ENCODE measurements around the gene SH3BP2.

SH3BP2 gene, protein sequence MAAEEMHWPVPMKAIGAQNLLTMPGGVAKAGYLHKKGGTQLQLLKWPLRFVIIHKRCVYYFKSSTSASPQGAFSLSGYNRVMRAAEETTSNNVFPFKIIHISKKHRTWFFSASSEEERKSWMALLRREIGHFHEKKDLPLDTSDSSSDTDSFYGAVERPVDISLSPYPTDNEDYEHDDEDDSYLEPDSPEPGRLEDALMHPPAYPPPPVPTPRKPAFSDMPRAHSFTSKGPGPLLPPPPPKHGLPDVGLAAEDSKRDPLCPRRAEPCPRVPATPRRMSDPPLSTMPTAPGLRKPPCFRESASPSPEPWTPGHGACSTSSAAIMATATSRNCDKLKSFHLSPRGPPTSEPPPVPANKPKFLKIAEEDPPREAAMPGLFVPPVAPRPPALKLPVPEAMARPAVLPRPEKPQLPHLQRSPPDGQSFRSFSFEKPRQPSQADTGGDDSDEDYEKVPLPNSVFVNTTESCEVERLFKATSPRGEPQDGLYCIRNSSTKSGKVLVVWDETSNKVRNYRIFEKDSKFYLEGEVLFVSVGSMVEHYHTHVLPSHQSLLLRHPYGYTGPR

DNA sequence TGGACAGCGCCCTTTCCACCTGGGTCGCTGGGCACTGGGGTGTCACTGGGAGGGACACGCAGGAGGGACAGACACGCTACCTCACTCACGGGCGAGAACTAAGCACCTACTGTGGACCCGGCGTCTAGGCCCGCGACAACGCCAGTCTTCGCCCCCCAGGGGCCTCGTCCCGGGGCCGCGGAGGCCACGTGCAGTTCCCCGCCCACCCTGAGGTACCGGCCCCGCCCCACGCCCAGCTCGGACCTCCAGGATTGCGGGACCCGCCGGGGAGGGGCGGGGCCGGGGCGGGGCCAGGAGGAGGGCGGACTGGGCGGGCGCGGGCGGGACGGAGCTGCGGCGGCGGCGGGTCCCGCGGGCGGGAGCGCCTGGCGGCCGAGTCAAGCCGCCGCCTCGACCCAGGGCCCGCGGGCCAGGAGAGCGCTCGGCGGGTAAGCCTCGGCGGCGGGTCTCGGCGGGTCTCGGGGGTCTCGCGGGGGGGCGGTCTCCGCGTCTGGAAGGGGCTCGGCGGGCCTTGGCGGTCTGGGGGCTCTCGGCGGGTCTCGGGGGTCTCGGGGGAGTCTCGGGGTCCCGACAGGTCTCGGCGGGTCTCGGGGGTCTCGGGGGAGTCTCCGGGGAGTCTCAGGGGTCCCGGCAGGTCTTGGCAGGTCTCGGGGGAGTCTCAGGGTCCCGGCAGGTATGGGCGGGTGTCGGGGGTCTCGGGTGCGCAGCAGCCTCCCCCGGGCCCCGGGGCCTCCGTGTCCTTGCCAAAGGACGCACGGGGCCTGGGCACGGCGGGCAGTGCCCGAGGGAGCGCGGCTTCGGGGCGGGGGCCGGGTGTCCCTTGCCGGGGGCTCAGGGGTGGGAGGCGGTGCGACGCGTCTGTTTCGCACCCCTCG is at the start of gene SH3BP2:
SH3BP2 (plus strand) TSS at position 375 of the 875 bp plus-strand sequence. CDS start 27,533 bp downstream, outside the sequence.
- peak; percentile 90 for DNase-seq (ENCODE audit: low spot score)

DNA sequence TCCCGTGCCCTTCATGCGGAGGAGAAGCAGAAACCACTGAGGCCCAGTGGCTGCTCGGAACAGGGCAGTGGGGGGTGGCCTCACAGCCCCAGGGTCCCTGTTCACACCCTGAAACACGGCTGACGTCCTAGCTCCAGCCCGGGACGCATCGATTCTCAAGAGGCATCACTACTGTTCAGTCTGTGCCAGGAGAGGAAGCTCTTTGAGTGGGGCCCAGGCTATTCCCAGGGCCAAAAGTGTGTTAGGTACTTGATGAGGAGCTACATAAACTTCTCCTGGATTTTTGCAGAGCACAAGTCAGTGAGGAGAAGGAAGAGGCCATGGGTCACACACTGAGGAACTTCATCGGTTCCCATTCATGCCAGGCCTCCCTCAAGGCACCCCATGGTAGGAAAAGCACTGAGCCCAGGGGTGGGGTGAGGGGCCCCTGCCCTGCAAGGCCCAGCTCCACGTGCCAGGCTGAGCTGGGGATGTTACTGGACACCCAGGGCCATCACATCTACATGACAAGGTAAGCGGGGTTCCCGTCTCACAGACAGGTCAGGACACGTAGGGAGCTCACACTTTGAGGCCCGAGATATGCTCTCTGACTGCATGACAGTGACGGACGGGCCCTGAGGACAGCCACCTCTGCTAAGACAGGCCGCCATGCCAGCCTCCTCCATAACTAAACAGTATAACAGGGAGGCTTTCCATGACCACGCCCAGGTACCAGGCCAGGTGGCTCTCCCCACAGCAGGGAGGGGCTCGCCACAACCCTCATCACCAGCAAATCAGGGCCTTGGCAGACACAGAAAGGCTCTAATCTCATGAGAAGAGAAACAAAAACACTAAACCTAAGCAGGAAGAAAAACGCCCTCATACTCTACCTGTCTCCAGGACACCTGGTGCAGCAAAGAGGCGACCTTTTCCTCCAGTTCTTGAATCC is 49.1 kb upstream of the SH3BP2 start:
- no peak for DNase-seq (ENCODE audit: low spot score)

DNA sequence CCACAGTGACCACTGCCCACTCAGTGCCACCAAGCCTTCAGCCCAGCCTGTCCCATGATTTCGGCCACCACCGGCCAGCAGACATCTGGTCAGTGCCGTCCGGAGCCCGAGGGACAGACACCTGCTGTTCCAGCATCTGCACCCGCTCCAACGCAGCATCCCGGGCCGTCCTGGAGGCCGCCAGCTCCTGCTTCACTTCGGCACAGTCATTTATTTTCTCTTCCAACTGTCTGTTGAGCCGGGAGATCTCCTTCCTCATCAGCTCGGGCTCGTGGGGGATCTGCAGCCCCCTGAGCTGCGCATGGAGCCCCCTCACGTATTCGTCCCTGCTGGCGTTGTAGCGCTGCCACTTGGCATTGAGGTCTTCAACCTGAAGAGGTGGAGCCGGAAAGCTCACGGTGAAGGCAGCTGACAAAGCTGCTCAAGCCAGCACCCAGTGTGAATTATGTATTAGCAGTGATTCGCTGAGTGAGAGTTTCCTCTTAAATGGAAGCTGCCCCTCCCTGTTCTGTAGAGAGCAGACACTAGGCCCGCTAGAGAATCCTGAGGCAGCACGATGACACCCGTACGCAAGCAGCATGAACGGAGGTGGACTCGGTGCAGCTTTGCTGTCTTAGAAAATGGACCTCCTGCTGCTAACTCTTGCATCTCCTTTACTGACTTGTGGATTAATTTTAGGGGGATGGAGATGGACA is 48.2 kb upstream of the SH3BP2 start:
- DNase-seq (ENCODE audit: low spot score): no peak

DNA sequence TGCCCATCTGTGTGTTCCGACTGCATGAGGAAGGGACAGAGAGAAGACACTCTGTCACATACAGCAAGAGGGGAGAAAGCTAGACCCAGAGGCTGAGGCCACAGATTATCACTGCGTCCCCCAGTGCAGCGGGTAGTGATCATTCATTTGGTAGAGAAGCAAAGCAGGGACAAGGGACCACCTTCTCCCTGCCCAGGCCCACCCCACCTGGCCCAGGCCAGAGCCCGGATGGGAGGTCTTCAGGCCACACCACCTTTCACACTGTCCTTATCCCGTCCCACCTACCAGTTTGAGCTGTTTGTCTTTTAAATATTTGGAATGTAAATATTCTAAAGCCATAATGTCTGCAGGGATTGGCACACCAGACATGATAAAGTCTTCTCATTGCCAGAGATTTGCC is 47.4 kb upstream of the SH3BP2 start:
- DNase-seq (ENCODE audit: low spot score): no peak

DNA sequence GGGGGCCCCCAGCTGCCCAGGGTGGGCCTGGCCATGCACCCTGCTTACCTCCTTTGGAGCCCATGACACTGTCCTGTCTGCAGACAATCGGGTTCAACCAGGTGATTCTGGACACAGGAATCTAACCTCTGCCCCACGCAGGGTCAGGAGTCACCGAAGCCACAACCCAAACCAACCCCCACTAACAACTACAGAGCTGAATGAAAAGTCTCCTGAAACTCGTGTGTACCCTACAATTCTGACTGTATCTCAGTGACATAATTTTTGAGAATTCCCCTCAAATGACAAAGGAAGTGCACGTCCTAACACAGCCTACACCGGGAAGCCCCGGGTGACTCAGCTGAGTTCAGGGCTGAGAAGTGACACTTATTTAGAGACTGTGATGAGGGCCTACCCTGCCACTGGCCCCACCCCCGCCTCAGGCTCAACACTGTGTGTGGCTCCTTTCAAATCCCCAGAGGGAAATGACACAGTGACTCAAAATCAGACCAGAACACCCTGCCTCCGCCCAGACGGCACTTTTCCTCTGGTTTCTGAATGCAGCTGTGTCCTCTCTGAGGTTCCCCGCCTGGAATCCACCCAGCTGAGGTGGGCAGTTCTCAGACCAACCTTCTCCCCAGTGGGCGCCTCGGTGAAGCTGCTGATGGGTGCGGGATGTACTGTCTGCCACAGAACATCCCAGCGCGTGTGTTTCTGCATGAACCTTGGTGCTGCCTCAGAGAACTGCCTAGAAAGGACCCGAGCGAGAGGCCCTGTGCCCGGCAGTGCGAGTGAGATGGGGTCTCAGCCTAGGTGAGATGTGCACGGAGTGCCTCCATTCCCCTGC is 46.7 kb upstream of the SH3BP2 start:
- no peak for DNase-seq (ENCODE audit: low spot score)

DNA sequence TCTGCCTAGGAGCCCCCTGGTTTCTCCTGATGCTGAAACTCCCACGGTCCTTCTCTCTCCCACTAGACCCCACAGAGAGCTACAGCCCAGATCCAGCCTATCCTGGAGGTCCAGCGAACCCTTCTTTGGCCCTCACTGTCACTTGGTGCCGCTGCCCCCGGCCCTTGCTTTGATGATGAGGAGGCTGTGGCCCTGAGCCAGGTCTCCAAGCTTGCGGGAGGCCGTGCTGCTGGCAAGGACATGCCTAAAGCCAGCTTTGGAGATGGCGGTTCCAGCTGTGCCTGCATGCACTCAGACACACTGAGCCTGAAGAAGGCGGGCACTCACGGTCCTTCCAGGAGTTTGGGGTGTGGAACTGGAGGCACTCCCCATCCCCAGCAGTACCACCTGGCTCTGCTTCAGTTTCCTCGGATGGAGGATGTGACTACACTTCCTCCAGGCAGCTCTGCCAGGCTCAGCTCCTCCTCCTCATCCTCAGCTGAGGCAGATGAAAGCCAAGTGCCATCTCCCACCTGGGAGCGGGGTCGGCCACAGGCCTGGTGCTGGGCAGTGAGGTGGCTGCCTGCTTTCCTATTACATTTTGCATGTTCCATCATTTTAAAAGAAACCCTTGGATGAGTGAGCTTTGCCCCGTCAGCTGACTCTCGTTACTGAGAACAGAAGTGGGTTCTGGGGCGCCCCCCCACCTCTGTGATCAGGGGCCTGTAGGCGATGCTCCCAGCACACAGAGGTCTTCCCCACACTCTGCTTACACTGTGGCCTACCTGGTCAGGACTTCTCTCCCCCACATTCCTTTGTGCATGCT is 45.8 kb upstream of the SH3BP2 start:
- DNase-seq (ENCODE audit: low spot score): no peak

DNA sequence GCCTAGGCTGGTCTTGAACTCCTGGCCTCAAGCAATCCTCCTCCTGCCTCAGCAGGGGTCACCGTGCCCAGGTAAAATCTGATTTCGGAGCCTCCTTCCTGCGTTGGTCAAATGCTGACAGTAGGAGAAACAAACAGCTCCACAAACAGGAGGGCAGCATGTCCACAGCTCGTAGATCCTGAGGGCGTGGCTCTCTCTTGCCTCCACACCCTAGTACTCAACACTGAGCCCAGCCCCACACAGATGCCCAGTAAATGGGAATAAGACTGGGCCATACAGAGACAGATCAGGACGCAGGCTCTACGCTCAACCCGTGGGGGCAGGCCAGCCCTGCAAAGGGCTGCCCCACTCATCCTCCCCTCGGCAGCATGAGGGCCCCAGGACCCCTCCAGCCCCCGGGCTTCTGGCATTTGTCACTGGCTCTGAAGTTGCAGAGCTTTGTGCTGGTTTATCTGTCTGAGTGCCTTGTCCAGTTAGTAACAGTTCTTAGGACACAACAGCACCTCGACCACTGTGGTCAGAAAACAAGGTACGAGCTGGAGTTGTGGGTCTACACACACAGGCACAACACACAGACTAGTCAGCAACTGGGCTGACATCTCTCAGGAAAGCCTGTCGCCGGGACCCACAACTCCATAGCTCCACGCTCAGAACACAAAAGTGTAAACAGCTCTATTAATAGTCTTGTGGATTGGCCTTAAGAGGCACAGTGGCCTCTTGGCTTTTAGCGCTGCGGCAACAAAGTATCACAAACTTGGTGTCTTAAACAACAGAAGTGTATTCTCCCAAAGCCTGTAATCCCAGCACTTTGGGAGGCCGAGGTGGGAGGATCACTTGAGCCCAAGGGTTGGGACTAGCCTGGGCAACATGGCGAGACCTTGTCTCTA is 41.9 kb upstream of the SH3BP2 start:
- no peak for DNase-seq (ENCODE audit: low spot score)

DNA sequence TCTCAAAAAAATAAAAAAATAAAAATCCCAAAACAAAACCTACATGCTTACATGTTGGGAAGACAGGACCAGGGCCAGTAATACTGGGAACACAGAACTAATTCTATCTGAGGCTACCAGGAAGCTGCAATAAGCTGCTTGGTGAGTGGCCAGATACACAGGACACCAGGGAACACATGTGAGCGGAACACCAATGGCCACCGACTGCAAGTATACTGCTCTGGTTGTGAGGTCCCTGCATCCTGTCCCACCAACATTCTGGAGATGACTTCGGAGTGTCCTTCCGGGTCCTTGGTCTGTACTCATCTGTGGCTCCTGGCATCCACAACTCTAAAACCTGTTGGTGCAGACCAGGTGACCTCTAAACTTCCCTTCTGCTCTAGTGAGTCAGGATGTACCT is 39.4 kb upstream of the SH3BP2 start:
- no peak for DNase-seq (ENCODE audit: low spot score)

DNA sequence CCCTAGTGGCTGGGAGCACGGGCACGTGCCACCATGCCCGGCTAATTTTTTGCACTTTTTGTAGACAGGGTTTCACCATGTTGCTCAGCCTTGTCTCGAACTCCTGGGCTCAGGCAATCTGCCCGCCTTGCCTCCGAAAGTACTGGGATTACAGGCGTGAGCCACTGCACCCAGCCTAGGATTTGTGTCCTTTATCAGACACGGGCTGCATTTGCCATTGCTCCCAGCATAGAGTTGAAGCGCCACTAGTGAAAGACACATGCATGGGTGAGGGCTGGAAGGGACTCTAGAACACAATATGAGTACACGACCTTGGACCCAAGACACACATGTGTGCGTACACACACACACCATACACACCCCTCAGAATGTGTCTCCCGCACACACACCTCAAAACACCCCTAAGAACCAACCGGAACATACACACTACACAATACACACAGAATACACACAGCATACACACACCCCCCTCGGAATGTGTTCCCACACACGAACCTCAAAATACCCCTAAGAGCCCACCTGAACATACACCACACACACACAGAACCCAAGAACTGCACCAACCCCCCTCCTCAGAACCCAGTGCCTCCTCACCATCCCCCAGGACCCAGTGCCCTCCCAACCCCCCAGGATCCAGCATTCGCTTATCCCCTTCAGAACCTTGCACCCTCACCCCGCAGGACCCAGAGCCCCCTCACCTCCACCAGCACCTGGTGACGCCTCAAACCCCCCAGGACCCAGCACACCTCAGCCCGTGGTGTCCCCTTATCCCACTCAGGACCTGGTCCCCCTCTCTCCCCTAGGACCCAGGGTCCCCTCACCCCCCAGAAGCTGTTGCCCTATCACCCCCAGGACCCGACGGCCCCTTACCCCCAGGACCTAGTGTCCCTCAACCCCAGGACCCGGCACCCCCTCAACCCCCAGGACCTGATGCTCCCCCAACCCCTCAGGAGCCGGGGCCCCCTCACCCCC is 37.8 kb upstream of the SH3BP2 start:
- DNase-seq (ENCODE audit: low spot score): no peak

DNA sequence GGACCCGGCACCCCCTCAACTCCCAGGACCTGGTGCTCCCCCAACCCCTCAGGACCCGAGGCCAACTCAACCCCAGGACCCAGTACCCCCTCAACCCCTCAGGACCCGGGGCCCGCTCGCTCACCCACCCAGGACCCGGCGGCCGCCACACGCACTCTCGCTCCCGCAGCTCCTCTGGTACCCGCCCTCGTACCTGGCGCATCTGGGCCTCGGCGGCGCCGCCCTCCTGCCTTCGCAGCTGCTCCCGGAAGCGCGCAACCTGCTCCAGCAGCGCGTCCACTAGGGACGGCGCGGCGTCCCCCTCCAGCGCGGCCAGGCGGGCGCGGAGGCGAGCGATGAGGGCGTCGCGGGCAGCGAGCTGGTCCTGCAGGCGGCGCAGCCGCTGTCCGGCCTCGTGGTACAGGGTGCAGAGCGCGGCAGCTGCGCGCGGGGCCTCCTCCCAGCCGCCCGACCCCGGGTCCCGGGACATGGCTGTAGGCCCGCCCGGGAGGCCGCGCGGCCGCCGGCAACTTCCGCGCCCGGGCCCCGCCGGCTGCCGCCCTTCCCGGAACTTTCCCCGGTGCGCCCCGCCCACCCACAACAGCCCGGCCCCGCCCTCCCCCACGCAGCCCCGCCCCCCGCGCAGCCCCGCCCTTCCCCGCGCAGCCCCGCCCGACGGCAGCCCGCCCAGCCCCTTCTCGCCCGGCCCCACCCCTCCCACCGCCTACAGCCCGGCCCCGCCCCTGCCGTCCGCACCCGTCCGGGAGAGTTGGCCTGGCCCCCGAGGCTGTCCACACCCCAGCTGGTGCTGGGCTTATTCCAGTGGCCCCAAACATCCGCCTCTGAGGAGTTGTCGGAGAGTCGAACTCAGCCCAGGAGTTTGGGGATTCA is 36.8 kb upstream of the SH3BP2 start, which contains the start of gene TNIP2:
TNIP2 (minus strand) TSS at position 516 of the 870 bp plus-strand sequence; CDS start at position 469, 47 bp downstream.
- DNase-seq (ENCODE audit: low spot score): peak; percentile 89

DNA sequence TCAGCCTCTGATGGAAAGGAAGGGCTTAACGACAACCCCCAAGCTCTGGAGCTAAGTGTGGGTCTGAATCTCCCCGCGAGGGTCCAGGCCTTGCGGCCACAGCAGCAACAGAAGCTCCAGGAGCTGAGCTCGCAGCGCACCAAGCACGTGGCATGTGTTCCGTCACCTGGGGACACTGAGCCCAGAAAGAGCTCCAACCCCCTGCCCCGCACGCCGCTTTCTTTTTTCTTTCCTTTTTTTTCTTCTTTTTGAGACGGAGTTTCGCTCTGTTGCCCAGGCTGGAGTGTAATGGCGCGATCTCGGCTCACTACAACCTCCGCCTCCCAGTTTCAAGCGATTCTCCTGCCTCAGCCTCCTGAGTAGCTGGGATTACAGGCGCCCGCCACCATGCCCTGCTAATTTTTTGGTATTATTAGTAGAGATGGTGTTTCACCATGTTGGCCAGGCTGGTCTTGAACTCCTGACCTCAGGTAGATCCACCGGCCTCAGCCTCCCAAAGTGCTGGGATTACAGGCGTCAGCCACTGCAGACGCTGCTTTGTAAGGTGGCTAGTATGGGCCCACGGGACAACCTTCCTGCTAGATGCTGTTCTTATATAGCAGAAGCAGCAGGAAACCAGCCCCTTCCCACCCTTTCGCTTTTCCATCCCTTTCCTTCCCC is 36.1 kb upstream of the SH3BP2 start:
- no peak for DNase-seq (ENCODE audit: low spot score)

DNA sequence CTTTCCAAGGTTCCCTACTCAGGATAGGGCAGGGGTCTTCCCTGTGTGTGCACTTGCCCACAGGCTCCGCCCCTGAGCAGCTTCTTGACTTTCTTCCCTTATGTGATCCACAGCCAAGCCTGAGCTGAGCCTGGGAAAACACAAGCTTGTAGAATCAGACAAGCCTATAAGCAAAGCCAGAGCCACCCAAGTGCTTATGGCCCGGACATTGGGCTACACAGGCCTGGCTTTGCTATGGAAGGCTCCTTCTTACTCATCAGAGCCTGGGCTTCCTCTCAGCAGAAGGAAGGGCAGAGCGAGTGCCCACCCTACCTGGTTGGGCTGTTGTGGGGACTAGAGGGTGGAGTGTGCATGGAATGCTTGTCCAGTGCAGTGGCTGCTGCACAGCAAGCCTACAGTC is 35.5 kb upstream of the SH3BP2 start:
- DNase-seq (ENCODE audit: low spot score): no peak

DNA sequence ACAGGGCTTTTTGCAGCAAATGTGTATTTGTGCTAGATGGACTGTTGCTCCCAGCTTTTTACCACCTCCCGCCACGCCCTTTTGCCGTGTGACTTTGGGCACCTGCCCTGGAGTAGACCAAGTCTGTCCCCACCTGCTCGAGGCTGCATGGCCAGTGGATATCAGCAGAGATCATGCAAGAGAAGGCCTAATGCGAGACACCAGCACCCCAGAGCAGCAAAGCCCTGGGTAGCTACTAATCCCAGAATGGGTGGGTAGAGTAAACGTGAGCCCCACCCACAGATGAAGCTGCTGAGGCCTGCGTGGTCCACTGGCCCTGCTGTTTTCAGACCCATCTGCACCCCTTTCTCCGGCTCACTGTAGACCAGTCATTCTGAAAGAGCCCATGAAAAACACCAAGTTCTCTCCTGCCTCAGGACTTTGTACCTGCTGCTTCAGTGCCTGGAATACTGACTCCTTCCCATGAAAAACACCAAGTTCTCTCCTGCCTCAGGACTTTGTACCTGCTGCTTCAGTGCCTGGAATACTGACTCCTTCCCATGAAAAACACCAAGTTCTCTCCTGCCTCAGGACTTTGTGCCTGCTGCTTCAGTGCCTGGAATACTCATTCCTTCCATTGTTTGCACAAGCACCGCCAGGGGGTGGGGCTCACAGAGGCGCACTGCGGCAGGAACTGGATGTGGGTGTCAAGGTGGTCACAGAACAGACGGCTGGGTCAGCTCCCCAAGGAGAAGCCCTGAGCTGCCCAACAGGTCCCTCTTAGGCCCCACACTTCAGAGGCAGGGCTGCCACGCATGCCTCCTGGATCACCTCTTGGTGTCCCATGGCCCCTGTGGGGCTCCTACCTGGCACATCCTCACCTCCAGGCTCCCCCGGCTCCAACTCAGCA is 31.6 kb upstream of the SH3BP2 start:
- DNase-seq (ENCODE audit: low spot score): peak; percentile 83

DNA sequence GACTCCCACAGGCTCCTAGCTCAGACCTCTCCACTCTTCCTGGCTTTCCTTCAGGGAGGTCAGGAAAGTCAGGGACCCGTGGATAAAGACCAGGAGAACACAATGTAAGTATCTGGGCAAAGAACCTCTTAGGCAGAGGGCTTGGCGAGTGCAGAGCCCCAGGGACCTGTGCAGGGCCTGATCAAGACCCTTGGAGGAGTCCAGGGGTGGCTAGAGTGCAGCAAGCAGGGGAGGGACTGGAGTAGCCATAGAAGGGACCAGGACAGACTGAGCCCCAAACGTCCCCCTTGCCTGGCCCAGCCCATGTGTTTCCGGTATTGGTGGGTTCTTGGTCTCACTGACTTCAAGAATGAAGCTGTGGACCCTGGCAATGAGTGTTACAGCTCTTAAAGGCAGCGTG is 30.8 kb upstream of the SH3BP2 start:
- no peak for DNase-seq (ENCODE audit: low spot score)
